Measurements from ENCODE around the gene BCKDK. TPM values are rescaled to one million over a fixed set of nuclear protein-coding genes. Genes with fewer than 3 reads are reported as not detected.
"Not testable (repeated sequence)": the region's sequence is repeated elsewhere in the genome, so short reads cannot be mapped to it uniquely, and the experiment has no call there.

The BCKDK gene
- total RNA-seq, 1 donor from 2014 or later: 9.8 TPM

DNA sequence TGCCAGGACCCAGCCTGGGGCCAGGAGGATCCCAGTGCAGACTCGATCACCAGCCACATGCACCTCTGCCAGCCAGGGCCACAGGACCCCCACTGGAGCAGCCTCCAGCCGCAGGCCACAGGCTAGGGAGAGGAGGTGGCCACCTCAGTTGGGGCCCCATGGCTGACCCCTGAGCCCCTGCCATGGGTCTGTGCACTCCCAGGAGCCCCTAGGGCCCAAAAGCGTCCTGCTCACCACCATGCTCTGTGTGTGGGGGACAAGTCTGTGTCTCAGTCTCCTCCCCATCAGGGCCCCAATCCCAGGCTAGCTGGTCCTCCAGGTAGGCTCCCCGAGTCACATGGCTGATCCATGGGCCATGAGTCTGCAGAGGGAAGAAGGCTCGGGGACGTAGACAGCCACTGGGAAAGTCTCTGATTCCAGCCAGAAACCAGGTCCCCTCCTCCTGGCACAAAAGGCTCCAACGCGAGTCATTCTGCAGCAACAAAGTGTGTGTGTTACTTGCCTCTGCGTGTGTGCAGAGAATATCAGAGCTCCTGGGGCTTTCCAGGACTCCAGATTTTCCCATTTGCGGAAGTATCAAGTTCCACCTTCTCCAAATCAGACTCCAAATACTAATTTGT lies 33.4 kb downstream of the BCKDK start:
- DNase-seq (ENCODE audit: low read depth in 2 of 2): peak in 1 of 2 donors; percentile 70

- DNase-seq (ENCODE audit: low read depth in 2 of 2): peak; percentile 95 to 99
These were observed 34.2 kb downstream of the BCKDK start for GRCh38 chr16:31142109-31143010.

DNA sequence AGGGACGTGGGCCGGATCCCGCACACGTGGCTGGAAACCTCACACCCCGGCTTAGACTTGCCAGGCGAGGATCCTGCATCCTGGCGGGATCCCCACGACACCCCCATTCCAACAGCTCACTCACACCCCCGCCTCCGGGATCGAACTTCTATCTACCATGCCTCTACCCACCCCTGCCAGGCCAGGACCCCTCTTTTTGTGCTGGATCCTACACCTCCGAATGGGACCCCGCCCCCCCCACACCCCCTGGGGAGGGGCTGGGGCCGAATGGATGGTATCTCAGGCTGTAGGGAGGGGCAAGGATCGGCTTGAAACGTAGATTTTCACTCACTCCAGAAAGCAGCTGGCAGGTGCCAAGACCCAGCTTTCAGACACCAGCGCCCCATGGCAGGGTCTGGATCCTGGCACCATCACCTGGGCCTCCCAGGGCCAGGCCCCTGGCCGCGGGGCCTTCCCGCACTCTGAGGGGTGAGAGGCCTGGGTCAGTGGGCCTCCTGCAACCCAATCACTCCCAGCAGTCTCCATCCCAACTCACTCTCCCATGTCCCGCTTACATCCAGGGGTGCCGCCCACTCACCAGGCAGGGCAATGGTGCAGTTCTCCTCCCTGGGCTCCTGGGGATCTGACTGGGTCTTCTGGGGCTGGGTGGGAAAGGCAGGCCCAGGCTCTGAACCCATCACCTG lies 35.0 kb downstream of the BCKDK start:
- no peak for DNase-seq (ENCODE audit: low read depth in 2 of 2)

DNA sequence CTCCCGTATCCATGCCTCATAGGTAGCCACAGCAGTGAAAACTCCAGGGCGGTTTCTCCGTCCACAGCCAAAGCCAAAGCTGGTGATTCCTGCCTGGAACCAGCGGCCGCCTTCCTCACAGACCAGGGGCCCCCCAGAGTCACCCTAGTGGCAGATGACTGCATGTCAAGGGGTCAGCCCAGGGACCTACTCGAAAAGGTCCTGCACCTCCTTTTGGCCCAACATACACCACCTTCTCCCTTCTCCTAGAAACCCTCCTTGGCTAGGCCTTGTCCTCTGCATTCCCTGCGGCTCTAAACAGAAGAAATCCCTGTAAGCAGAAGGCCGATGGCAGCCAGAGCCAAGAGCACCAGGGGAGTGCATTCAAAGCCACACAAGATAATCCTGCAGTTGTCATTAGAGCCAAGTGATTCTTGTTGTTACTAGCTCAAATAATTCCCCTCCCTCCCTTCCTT lies 35.5 kb downstream of the BCKDK start:
- DNase-seq (ENCODE audit: low read depth in 2 of 2): no peak

- DNase-seq (ENCODE audit: low read depth in 2 of 2): not testable (repeated sequence)
These were observed 36.2 kb downstream of the BCKDK start for GRCh38 chr16:31144418-31144817.

- DNase-seq (ENCODE audit: low read depth in 2 of 2): no peak
These were observed 37.3 kb downstream of the BCKDK start for GRCh38 chr16:31145398-31145990.

- no peak for DNase-seq (ENCODE audit: low read depth in 2 of 2)
These were observed 39.4 kb downstream of the BCKDK start for GRCh38 chr16:31147574-31147973.

GRCh38 chr16:31148281-31148728 lies 40.1 kb downstream of the BCKDK start:
- no peak for DNase-seq (ENCODE audit: low read depth in 2 of 2)

GRCh38 chr16:31148896-31149295 lies 40.7 kb downstream of the BCKDK start:
- DNase-seq (ENCODE audit: low read depth in 2 of 2): no peak

GRCh38 chr16:31149332-31149731 lies 41.1 kb downstream of the BCKDK start:
- DNase-seq (ENCODE audit: low read depth in 2 of 2): no peak

GRCh38 chr16:31149894-31150890 lies 42.0 kb downstream of the BCKDK start, which contains the start of gene PRSS36:
TSS of gene PRSS36 (minus strand) at chr16:31150066. CDS start at chr16:31150035, 31 bp downstream.
- no peak for DNase-seq (ENCODE audit: low read depth in 2 of 2)

DNA sequence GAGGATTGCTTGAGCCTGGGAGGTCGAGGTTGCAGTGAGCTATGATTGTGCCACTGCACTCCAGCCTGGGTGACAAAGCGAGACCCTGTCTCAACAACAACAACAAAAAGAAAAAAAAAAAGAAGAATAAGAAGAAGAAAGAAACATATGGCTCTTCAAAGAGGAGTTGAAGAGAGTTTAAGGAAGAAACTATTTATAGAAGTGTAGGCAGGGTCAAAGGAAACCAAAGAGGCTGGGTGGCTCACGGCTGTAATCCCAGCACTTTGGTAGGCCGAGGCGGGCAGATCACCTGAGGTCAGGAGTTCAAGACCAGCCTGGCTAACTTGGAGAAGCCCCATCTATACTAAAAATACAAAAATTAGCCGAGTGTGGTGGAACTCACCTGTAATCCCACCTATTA lies 42.8 kb downstream of the BCKDK start:
- not testable (repeated sequence) for DNase-seq (ENCODE audit: low read depth in 2 of 2)

- DNase-seq (ENCODE audit: low read depth in 2 of 2): no peak
These were observed 49.0 kb downstream of the BCKDK start for GRCh38 chr16:31157136-31157535.

Other genes starting within 250 kb of the BCKDK start
- gene BCL7C, start 214.3 kb upstream of the BCKDK start, total RNA-seq: 49.9 and 60.8 TPM in 2 replicates
- 0.13 TPM in 2 replicates for gene CTF1, start 211.8 kb upstream of the BCKDK start, total RNA-seq
- gene FBXL19, start 184.8 kb upstream of the BCKDK start, total RNA-seq: 16.6 and 18.2 TPM in 2 replicates
- gene ORAI3, start 159.3 kb upstream of the BCKDK start, total RNA-seq: 23.7 and 33.6 TPM in 2 replicates
- 1.7 and 4.2 TPM in 2 replicates for gene SETD1A, start 150.6 kb upstream of the BCKDK start, total RNA-seq
- gene HSD3B7, start 123.2 kb upstream of the BCKDK start, total RNA-seq: 20.8 and 24.7 TPM in 2 replicates
- 0.26 and 0.38 TPM in 2 replicates for gene STX1B, start 97.7 kb upstream of the BCKDK start, total RNA-seq
- 17.5 and 28.2 TPM in 2 replicates for gene STX4, start 74.8 kb upstream of the BCKDK start, total RNA-seq
- gene ZNF668, start 34.1 kb upstream of the BCKDK start, total RNA-seq: 5.4 and 7.6 TPM in 2 replicates
- 8.1 and 13.9 TPM in 2 replicates for gene ZNF646, start 34.0 kb upstream of the BCKDK start, total RNA-seq
- gene PRSS53, start 19.4 kb upstream of the BCKDK start, total RNA-seq: 0.38 and 0.39 TPM in 2 replicates
- gene VKORC1, start 13.6 kb upstream of the BCKDK start, total RNA-seq: 59.8 and 74.6 TPM in 2 replicates
- 30.3 and 37.4 TPM in 2 replicates for gene KAT8, start 9.3 kb downstream of the BCKDK start, total RNA-seq
- not detected in 2 replicates for gene PRSS8, start 27.3 kb downstream of the BCKDK start, total RNA-seq
- gene PRSS36, start 41.7 kb downstream of the BCKDK start, total RNA-seq: 0.13 and 0.39 TPM in 2 replicates
- gene FUS, start 71.8 kb downstream of the BCKDK start, total RNA-seq: 33.6 and 43.5 TPM in 2 replicates
- gene PYCARD, start 94.4 kb downstream of the BCKDK start, total RNA-seq: 63.3 and 74.2 TPM in 2 replicates
- not detected in 2 replicates for gene TRIM72, start 105.7 kb downstream of the BCKDK start, total RNA-seq
- not detected in 2 replicates for gene PYDC1, start 108.7 kb downstream of the BCKDK start, total RNA-seq
- under 0.01 TPM in 2 replicates for gene ITGAM, start 151.6 kb downstream of the BCKDK start, total RNA-seq
- 0.63 and 0.64 TPM in 2 replicates for gene ITGAX, start 246.8 kb downstream of the BCKDK start, total RNA-seq